HG03103 (cell line): ENCODE data around the gene HSD17B3.
"Not testable (repeated sequence)": the region's sequence is repeated elsewhere in the genome, so short reads cannot be mapped to it uniquely, and the experiment has no call there.

Experiments
- ATAC-seq: cut with Tn5 transposase; IDR thresholded peaks from one replicate; pipeline ENCODE4 v1.9.1; 2021; ENCODE audit warnings: low read depth; ENCODE audit not compliant: unreplicated experiment

The HSD17B3 gene

GRCh38 chr9:96202971-96203780, 98.8 kb downstream of the HSD17B3 start:
- no peak for ATAC-seq

DNA sequence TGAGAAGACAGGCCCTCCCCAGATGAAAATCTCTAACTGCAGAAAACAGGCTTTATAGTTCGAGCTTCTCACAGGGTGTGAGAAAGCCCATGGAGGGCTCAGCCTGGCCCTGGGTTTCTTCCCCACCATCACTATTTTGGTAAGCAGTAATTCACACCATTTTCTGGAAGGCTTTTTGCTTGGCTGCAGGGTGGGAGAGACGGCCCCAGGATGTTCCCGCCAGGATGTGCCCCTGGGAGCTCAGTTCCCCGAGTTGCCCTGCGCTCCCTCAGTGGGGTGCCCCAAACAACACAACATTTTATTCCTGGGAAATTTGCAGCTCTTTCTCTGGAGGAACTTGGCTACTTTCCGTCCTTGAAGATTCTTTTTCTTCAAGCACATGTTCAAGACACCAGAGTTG, 100.8 kb downstream of the HSD17B3 start:
- no peak for ATAC-seq

DNA sequence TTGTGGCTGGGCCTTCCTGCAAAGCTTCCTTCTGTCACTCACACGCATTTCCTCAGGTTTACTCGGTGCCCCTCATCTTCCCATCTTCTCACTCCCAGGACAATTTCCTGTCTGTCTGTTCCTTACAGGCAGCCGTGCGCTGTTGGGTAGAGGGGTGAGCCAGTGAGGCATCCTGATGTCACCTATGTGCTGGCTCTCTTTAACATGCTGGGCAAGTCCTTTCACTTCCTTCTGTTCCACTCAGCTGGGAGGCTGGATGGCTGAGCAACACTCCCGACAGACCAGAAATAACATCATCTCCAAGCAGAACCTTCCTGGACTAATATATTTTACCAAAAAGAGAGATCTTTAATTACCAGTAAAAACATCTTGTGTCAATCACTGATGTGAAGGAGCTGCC, 103.0 kb downstream of the HSD17B3 start:
- no peak for ATAC-seq

GRCh38 chr9:96195541-96195940, 106.4 kb downstream of the HSD17B3 start:
- ATAC-seq: no peak

- no peak for ATAC-seq
Measured at GRCh38 chr9:96193236-96193755, 108.7 kb downstream of the HSD17B3 start.

DNA sequence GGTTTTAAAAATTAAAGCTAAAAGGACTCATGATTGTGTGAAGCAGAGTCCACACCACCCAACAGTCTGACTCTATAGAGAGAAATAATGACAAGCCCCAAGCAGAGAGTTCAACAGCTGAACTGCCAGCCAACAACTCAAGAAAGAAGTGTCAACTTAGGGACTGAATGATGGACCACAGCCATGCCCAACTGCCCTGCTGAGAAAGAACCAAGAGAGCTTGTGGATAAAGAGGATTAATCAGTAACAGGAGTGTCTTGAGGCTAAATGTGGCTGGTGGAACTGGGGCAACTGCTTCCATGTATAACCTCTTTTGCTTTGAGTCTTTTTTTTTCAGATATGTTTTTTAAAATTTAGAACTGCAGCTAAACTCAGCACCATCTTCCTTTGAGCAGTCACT, 109.3 kb downstream of the HSD17B3 start:
- no peak for ATAC-seq

DNA sequence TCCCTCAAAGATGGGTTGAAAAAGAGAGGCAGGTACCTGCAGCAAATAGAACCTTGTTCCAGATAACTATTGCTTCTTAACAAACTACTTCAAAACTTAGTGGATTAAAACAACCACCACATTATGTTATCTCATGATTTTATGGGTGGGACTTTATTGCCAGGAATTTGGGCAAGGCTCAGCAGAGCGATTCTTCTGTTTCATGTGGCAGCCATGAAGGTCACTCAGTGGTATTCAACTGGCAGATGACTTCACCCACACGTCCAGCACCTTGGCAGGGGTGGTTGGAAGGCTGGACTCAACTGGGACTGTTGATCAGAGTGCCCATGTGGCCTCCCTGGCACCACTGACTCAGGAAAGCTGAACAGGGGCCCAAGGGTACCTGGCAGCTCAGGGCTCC, 112.0 kb downstream of the HSD17B3 start:
- no peak for ATAC-seq

- not testable (repeated sequence) for ATAC-seq
Measured at GRCh38 chr9:96189581-96189980, 112.4 kb downstream of the HSD17B3 start.

- no peak for ATAC-seq
Measured at GRCh38 chr9:96188571-96188970, 113.4 kb downstream of the HSD17B3 start.

DNA sequence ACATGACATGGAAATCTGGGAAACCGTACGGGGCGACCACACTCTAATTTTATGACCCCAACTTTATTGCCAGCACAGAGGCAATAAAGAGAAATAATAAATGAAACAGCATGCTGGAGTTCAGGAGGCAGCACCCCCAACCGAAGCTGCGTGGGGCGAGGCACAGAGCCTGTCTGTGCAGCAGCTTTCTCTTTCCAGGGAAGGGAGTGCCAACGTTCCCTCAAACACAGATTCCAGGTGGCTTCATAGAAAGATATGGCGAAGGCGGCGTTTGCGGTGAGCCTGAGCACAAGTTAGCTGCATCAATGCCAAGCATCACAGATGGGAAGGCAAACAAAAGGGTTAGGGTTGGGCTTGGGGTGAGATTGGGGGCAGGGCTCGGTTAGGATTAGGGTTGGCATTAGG, 114.8 kb downstream of the HSD17B3 start:
- ATAC-seq: no peak

DNA sequence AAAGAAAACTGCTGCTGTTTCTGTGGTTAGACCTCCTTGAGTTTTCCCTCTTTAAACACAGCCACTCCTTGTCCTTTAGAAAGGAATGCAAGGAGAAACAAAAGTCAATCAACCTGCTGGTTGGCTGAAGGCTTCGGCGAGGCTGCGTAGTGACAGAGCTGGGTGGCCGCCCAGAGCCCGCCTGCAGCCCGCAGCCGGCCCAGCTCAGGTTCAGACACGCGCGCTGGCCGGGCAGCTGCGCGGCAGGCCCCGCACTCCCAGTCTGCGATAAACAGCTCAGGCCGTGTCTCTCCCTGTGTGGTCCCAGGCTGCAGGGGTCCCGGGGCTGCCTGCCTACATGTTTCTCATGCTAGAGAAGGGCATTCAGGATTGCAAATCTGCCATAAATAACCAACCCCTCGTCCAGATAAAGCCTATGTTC, 115.4 kb downstream of the HSD17B3 start:
- ATAC-seq: no peak

DNA sequence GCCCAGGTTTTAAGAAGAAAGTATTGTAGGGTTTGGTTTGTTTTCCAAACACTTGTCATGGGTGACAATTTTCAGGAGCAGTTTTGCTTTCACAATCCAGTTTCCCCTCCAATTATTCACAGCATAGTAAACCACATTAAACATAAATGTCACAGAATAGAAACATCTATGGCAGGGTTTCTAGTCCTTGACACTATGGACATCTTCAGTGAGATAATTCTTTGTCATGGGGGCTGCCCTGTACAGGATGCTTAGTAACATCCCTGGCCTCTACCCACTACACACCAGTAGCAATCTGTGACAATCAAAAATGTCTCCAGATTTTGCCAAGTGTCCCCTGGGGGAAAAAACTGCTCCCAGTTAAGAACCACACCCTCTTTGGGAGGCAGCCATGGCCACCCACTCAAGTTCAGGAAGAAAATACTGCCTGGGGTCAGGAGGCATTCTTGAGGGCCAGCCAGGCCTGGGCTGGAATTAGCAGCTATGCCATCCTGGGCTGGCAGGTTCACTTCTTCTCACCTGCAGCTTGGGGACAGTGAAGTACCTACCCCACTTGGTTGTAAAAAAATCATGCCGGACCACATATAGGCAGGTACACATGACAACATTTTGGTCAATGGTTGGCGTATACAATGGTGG, 116.3 kb downstream of the HSD17B3 start:
- ATAC-seq: no peak
